Measurements from ENCODE around the gene CASP7. TPM values are rescaled to one million over a fixed set of nuclear protein-coding genes. Genes with fewer than 3 reads are reported as not detected.
"Not testable (repeated sequence)": the region's sequence is repeated elsewhere in the genome, so short reads cannot be mapped to it uniquely, and the experiment has no call there.

Gene CASP7
- total and polyA plus RNA-seq, 4 donors: 16.5 to 35.2 (median 19.9) TPM

GRCh38 chr10:113767222-113767621 lies 87.5 kb downstream of the CASP7 start:
- no peaks in the 10 kb centered on the region for H3K36me3 ChIP-seq (ENCODE audit: control insufficient read depth in 1 of 2, insufficient read depth in 2 of 2, low read length in 1 of 2)
- DNase-seq (no peak), ATAC-seq (ENCODE audit: low FRiP score) (no peak)
- H3K27me3 ChIP-seq (ENCODE audit: control insufficient read depth in 1 of 2, insufficient read depth in 2 of 2, low read length in 1 of 2): no peaks in the 10 kb centered on the region
- intact Hi-C loops (cut with DNase I): no loop called here
- no peak overlapping the region for H3K4me3 ChIP-seq (ENCODE audit: low read length in 2 of 2)
- WGBS, 2 donors: 70 to 73% methylated on average over 2 of the region's 2 CpGs
- no peaks in the 10 kb centered on the region for H3K4me1 ChIP-seq (ENCODE audit: control insufficient read depth in 1 of 2, insufficient read depth in 2 of 2, low read length in 2 of 2)
- H3K9me3 ChIP-seq (ENCODE audit: control insufficient read depth, low read length): no peaks in the 10 kb centered on the region
- no peak overlapping the region for H3K27ac ChIP-seq (ENCODE audit: low read depth in 1 of 2, low read length in 2 of 2)

GRCh38 chr10:113770346-113770745 lies 90.6 kb downstream of the CASP7 start:
- H3K36me3 ChIP-seq (ENCODE audit: control insufficient read depth in 1 of 2, insufficient read depth in 2 of 2, low read length in 1 of 2): no peaks in the 10 kb centered on the region
- no peaks in the 10 kb centered on the region for H3K27me3 ChIP-seq (ENCODE audit: control insufficient read depth in 1 of 2, insufficient read depth in 2 of 2, low read length in 1 of 2)
- H3K4me1 ChIP-seq (ENCODE audit: control insufficient read depth in 1 of 2, insufficient read depth in 2 of 2, low read length in 2 of 2): no peaks in the 10 kb centered on the region
- H3K4me3 ChIP-seq (ENCODE audit: low read length in 2 of 2): no peak overlapping the region
- no peaks in the 10 kb centered on the region for H3K9me3 ChIP-seq (ENCODE audit: control insufficient read depth, low read length)
- ATAC-seq (ENCODE audit: low FRiP score): no peak
- H3K27ac ChIP-seq (ENCODE audit: low read depth in 1 of 2, low read length in 2 of 2): no peak overlapping the region
- no peak for DNase-seq
- intact Hi-C loops (cut with DNase I): no loop called here
- WGBS, 2 donors: 74% methylated on average over 4 of the region's 4 CpGs

- H3K27me3 ChIP-seq (ENCODE audit: control insufficient read depth in 1 of 2, insufficient read depth in 2 of 2, low read length in 1 of 2); ATAC-seq (ENCODE audit: low FRiP score); H3K36me3 ChIP-seq (ENCODE audit: control insufficient read depth in 1 of 2, insufficient read depth in 2 of 2, low read length in 1 of 2); H3K4me1 ChIP-seq (ENCODE audit: control insufficient read depth in 1 of 2, insufficient read depth in 2 of 2, low read length in 2 of 2); H3K27ac ChIP-seq (ENCODE audit: low read depth in 1 of 2, low read length in 2 of 2); H3K4me3 ChIP-seq (ENCODE audit: low read length in 2 of 2); H3K9me3 ChIP-seq (ENCODE audit: control insufficient read depth, low read length); DNase-seq; intact Hi-C loops (cut with DNase I): not testable (repeated sequence)
- 87 to 91% methylated on average over 3 of the region's 3 CpGs for WGBS, 2 donors
These were observed 91.4 kb downstream of the CASP7 start for GRCh38 chr10:113771131-113771530.

- no peaks in the 10 kb centered on the region for H3K27me3 ChIP-seq (ENCODE audit: control insufficient read depth in 1 of 2, insufficient read depth in 2 of 2, low read length in 1 of 2)
- DNase-seq (no peak), ATAC-seq (ENCODE audit: low FRiP score) (no peak)
- H3K4me3 ChIP-seq (ENCODE audit: low read length in 2 of 2): no peak overlapping the region
- no peaks in the 10 kb centered on the region for H3K9me3 ChIP-seq (ENCODE audit: control insufficient read depth, low read length)
- no peaks in the 10 kb centered on the region for H3K4me1 ChIP-seq (ENCODE audit: control insufficient read depth in 1 of 2, insufficient read depth in 2 of 2, low read length in 2 of 2)
- H3K36me3 ChIP-seq (ENCODE audit: control insufficient read depth in 1 of 2, insufficient read depth in 2 of 2, low read length in 1 of 2): no peaks in the 10 kb centered on the region
- no peak overlapping the region for H3K27ac ChIP-seq (ENCODE audit: low read depth in 1 of 2, low read length in 2 of 2)
- WGBS, 2 donors: 70 to 72% methylated on average over 4 of the region's 4 CpGs
- intact Hi-C loops (cut with DNase I): no loop called here
These were observed 96.1 kb downstream of the CASP7 start for GRCh38 chr10:113775686-113776294.

GRCh38 chr10:113776553-113776952 lies 96.8 kb downstream of the CASP7 start:
- whole genome bisulfite sequencing, 2 donors: 89 to 90% methylated on average over 1 of the region's 1 CpG
- Histone ChIP-seq H3K27ac (ENCODE audit: low read depth in 1 of 2, low read length in 2 of 2) (no peak overlapping the region), H3K9me3 (ENCODE audit: control insufficient read depth, low read length) (no peaks in the 10 kb centered on the region), H3K36me3 (ENCODE audit: control insufficient read depth in 1 of 2, insufficient read depth in 2 of 2, low read length in 1 of 2) (no peaks in the 10 kb centered on the region), H3K27me3 (ENCODE audit: control insufficient read depth in 1 of 2, insufficient read depth in 2 of 2, low read length in 1 of 2) (no peaks in the 10 kb centered on the region), H3K4me3 (ENCODE audit: low read length in 2 of 2) (no peak overlapping the region), H3K4me1 (ENCODE audit: control insufficient read depth in 1 of 2, insufficient read depth in 2 of 2, low read length in 2 of 2) (no peaks in the 10 kb centered on the region)
- intact Hi-C loops (cut with DNase I): no loop called here
- ATAC-seq (ENCODE audit: low FRiP score): no peak
- no peak for DNase-seq

Small RNA genes lying within 50 kb of the gene (microRNA-seq; reads per million reads assigned to microRNA genes)
- 0 reads per million in 2 donors for gene MIR4483

Other genes with a start within 250 kb of the CASP7 start
- gene HABP2, start 126.9 kb upstream of the CASP7 start, total RNA-seq: not detected
- gene HABP2, start 126.9 kb upstream of the CASP7 start, polyA plus RNA-seq: not detected
- not detected for gene NRAP, start 15.9 kb upstream of the CASP7 start, total RNA-seq
- under 1 TPM; 0.03 to 0.88 TPM for gene NRAP, start 15.9 kb upstream of the CASP7 start, polyA plus RNA-seq
- under 1 TPM; 0.21 to 0.29 TPM for gene PLEKHS1, start 71.8 kb downstream of the CASP7 start, total RNA-seq
- 1 to 10 TPM in 1 of 2 donors, under 1 TPM in 1; 0.03 to 4.1 TPM for gene PLEKHS1, start 71.8 kb downstream of the CASP7 start, polyA plus RNA-seq
- 1 to 10 TPM; 3.5 to 3.8 TPM for gene DCLRE1A, start 174.2 kb downstream of the CASP7 start, total RNA-seq
- gene DCLRE1A, start 174.2 kb downstream of the CASP7 start, polyA plus RNA-seq: 1 to 10 TPM; 1.9 to 2.0 TPM
- 10 to 100 TPM; 36.7 to 40.0 TPM for gene NHLRC2, start 174.7 kb downstream of the CASP7 start, total RNA-seq
- gene NHLRC2, start 174.7 kb downstream of the CASP7 start, polyA plus RNA-seq: 1 to 10 TPM; 2.4 to 5.2 TPM